Spleen (tissue), 13 donors: Measurements from ENCODE around the gene KRTAP9-9. TPM values are rescaled to one million over a fixed set of nuclear protein-coding genes. Genes with fewer than 3 reads are reported as not detected.
"Not testable (repeated sequence)": the region's sequence is repeated elsewhere in the genome, so short reads cannot be mapped to it uniquely, and the experiment has no call there.

Experiments used
- DNase-seq: peaks from one replicate; pipeline ENCODE4 v3.0.0-alpha.2; 2020
- H3K27ac ChIP-seq, 8 donors: fragments of 200-600 bp; sonication (generic) in 7 of 8; 1 replicate in 4 of 8; 2 replicates in 4 of 8; pipeline versions ENCODE4 v1.5.0 to v1.8.0; 2016 to 2021; ENCODE audit warnings: inconsistent platforms in 4 of 8, mild to moderate bottlenecking in 4 of 8, moderate library complexity in 1 of 8
- H3K27me3 ChIP-seq, 7 donors: fragments of 200-600 bp; sonication (generic) in 6 of 7; replicated peaks in 1 of 7; 1 replicate in 4 of 7; 2 replicates in 3 of 7; pipeline versions ENCODE4 v1.5.0 to v1.8.0; 2016 to 2021; ENCODE audit warnings: inconsistent platforms in 3 of 7, mild to moderate bottlenecking in 1 of 7
- H3K36me3 ChIP-seq, 6 donors: fragments of 200-600 bp; sonication (generic) in 5 of 6; 1 replicate in 4 of 6; 2 replicates in 2 of 6; pipeline versions ENCODE4 v1.5.0 to v1.8.0; 2016 to 2021; ENCODE audit warnings: inconsistent platforms in 2 of 6
- H3K4me1 ChIP-seq, 6 donors: fragments of 200-600 bp; sonication (generic) in 5 of 6; 1 replicate in 3 of 6; 2 replicates in 3 of 6; pipeline versions ENCODE4 v1.5.0 to v1.8.0; 2016 to 2021; ENCODE audit warnings: inconsistent platforms in 3 of 6
- H3K4me3 ChIP-seq, 8 donors: fragments of 200-600 bp; sonication (generic) in 7 of 8; 1 replicate in 4 of 8; 2 replicates in 4 of 8; pipeline versions ENCODE4 v1.5.0 to v1.8.0; 2016 to 2021; ENCODE audit warnings: inconsistent platforms in 4 of 8, mild to moderate bottlenecking in 4 of 8, moderate library complexity in 2 of 8
- H3K9me3 ChIP-seq, 8 donors: fragments of 200-600 bp; sonication (generic) in 7 of 8; 1 replicate in 4 of 8; 2 replicates in 4 of 8; pipeline versions ENCODE4 v1.5.0 to v1.8.0; 2016 to 2021; ENCODE audit warnings: inconsistent platforms in 4 of 8
- CTCF ChIP-seq, 11 experiments: fragments of 200-600 bp in 7 of 11; fragments of 450-650 bp in 4 of 11; sonication (generic) in 4 of 11; IDR thresholded peaks in 8 of 11; conservative IDR thresholded peaks in 3 of 11; 1 replicate in 7 of 11; 2 replicates in 4 of 11; pipeline versions ENCODE4 v1.4.0 to v1.8.0; 2016 to 2021; ENCODE audit warnings: antibody characterized with exemption in 11 of 11, inconsistent platforms in 4 of 11, mild to moderate bottlenecking in 1 of 11
- POLR2A ChIP-seq, 3 donors: fragments of 450-650 bp; IDR thresholded peaks; one replicate each; pipeline ENCODE4 v1.5.1; 2017; ENCODE audit warnings: antibody characterized with exemption in 3 of 3, mild to moderate bottlenecking in 1 of 3
- POLR2AphosphoS5 ChIP-seq, 3 donors: sonication (generic); formaldehyde crosslinking; IDR thresholded peaks; one replicate each; pipeline ENCODE4 v1.5.1; 2017; ENCODE audit warnings: antibody characterized with exemption in 3 of 3
- WGBS, 5 donors: extraction: QIAGEN DNeasy Blood & Tissue Kit in 3 of 5; methylation state at CpG; one replicate each; pipeline versions ENCODE4 v1.1.5 to v1.1.7; 2013 to 2018; 5-methylcytosine and 5-hydroxymethylcytosine counted together
- intact Hi-C: fragments of 100-400 bp; cut with DNase I; formaldehyde crosslinking; loops from one replicate; pipeline ENCODE4 v1.15.0; 2023; ENCODE audit warnings: low total_unique reads
- long read RNA-seq, 2 donors: transcript quantifications; one replicate each; lab custom pipeline, GENCODE V29; 2026
- polyA plus RNA-seq, 3 donors: library from polyadenylated mRNA; stranded (reverse); fragments of 200-250 nt; gene quantifications; one replicate each; pipeline ENCODE4 v1.2.1, GENCODE V29; 2013
- total RNA-seq, 7 donors: library from RNA; depleted of rRNA in 3 of 7; stranded (reverse); fragments of >200 nt in 3 of 7; fragmentation: NEBNext Ultra II Directional in 4 of 7; extraction: Animal tissue kit (Norgen Biotek cat#: 25700) in 4 of 7; gene quantifications; one replicate each; pipeline versions ENCODE4 v1.1.0 to v1.2.1, GENCODE V29; 2016 to 2021
- donor health status: healthy with polysubstance abuse.
- donor health status: DM: no; HTN: no; CAD: no; lungs with moderate emphysema.
- donor health status: DM: no; HTN: no; CAD: no.
- donor health status: Bipolar disorder and iron deficiency.
- donor health status: healthy.
- donor health status: DM: no; HTN: no; CAD: no.
- donor health status: DM: yes; HTN: yes; CAD: no.

Gene KRTAP9-9
- total RNA-seq (not detected), polyA plus RNA-seq (not detected)
- long read RNA-seq, donor 1: 0 reads
- long read RNA-seq, donor 2: 0 reads

- 74 to 88% (median 79%) methylated on average over 4 to 5 of the region's 5 CpGs for WGBS, 5 donors
- H3K27ac ChIP-seq, H3K9me3 ChIP-seq, H3K4me3 ChIP-seq, DNase-seq, H3K4me1 ChIP-seq, intact Hi-C loops, H3K36me3 ChIP-seq: not testable (repeated sequence)
- H3K27me3 ChIP-seq: peaks cover 0 to 20% (median 5%) of the 10 kb centered on the region in 7 donors
Measured at GRCh38 chr17:41255381-41256290, at the start of gene KRTAP9-9. Gene KRTAP9-9 (plus strand): TSS chr17:41255384.

- Histone ChIP-seq H3K9me3 (no peaks in the 10 kb centered on the region), H3K27me3 (peaks cover 0 to 37% (median 7%) of the 10 kb centered on the region in 7 donors), H3K27ac (no peak overlapping the region), H3K36me3 (no peaks in the 10 kb centered on the region), H3K4me1 (peaks cover 0 to 3% (median 0%) of the 10 kb centered on the region in 6 donors), H3K4me3 (no peak overlapping the region)
- intact Hi-C loops: no loop called here
- 50 to 73% (median 62%) methylated on average over 1 of the region's 1 CpG for WGBS, 5 donors
- no peak for DNase-seq
- TF ChIP-seq POLR2A (IDR thresholded peaks at IDR 0.05): no peak
- TF ChIP-seq POLR2AphosphoS5 (IDR thresholded peaks at IDR 0.05): no peak
- no peak for TF ChIP-seq CTCF (IDR thresholded peaks at IDR 0.05 in 8 of 11, conservative IDR thresholded peaks at IDR 0.05 in 3 of 11)
Measured at GRCh38 chr17:41211845-41212466, 43.2 kb upstream of the KRTAP9-9 start.

- 70 to 86% (median 79%) methylated on average over 4 to 7 of the region's 7 CpGs for WGBS, 5 donors
- Histone ChIP-seq H3K9me3 (no peaks in the 10 kb centered on the region), H3K27ac (no peak overlapping the region), H3K36me3 (no peaks in the 10 kb centered on the region), H3K4me3 (no peak overlapping the region), H3K4me1 (peaks cover 0 to 3% (median 0%) of the 10 kb centered on the region in 6 donors), H3K27me3 (peaks cover 0 to 38% (median 7%) of the 10 kb centered on the region in 7 donors)
- no peak for DNase-seq
- intact Hi-C loops: no loop called here
- TF ChIP-seq POLR2AphosphoS5 (IDR thresholded peaks at IDR 0.05) (no peak), POLR2A (IDR thresholded peaks at IDR 0.05) (no peak)
Measured at GRCh38 chr17:41212524-41213169, 42.5 kb upstream of the KRTAP9-9 start.

- Histone ChIP-seq H3K4me1 (peaks cover 0 to 3% (median 0%) of the 10 kb centered on the region in 6 donors), H3K36me3 (no peaks in the 10 kb centered on the region), H3K27me3 (peaks cover 0 to 35% (median 4%) of the 10 kb centered on the region in 7 donors), H3K9me3 (peaks cover 0 to 7% (median 0%) of the 10 kb centered on the region in 8 donors), H3K27ac (no peak overlapping the region), H3K4me3 (no peak overlapping the region)
- DNase-seq: no peak
- intact Hi-C loops: no loop called here
- 65 to 81% (median 72%) methylated on average over 1 of the region's 1 CpG for WGBS, 5 donors
- TF ChIP-seq POLR2A (IDR thresholded peaks at IDR 0.05): no peak
- TF ChIP-seq POLR2AphosphoS5 (IDR thresholded peaks at IDR 0.05): no peak
- no peak for TF ChIP-seq CTCF (IDR thresholded peaks at IDR 0.05 in 8 of 11, conservative IDR thresholded peaks at IDR 0.05 in 3 of 11)
Measured at GRCh38 chr17:41215681-41216080, 39.5 kb upstream of the KRTAP9-9 start.
